H1 (cell line): Measurements from ENCODE around the gene IQSEC3. TPM values are rescaled to one million over a fixed set of nuclear protein-coding genes. Genes with fewer than 3 reads are reported as not detected.
A peak's percentile ranks its signal among the peaks of the same experiment; 100 is the strongest.

ENCODE experiments used
- CTCF ChIA-PET: fragments of 300-600 bp; sonication (Branson Sonifier 250); formaldehyde crosslinking; loops from one replicate; lab custom pipeline; 2021; ENCODE audit not compliant: partially characterized antibody; lab: Charles Lee
- POLR2A ChIA-PET: fragments of 300-600 bp; sonication (Branson Sonifier 250); formaldehyde crosslinking; loops from one replicate; lab custom pipeline; 2021; ENCODE audit warnings: inconsistent platforms; ENCODE audit not compliant: partially characterized antibody; lab: Charles Lee
- DNase-seq, 2 experiments: peaks; one replicate each; pipeline versions ENCODE4 v3.0.0 to v3.0.0-alpha.2; 2010 to 2022; ENCODE audit warnings: low spot score in 2 of 2, low read depth in 1 of 2, mixed read lengths in 1 of 2
- FAIRE-seq: peaks from 2 replicates; lab custom pipeline; 2011; peaks lifted over from hg19 to GRCh38; lab: Jason Lieb, UNC
- H2AFZ ChIP-seq: 2 replicates; pipeline ENCODE4 v1.8.1; 2012; ENCODE audit warnings: low read length, inconsistent platforms
- H2AK5ac ChIP-seq: 2 replicates; pipeline ENCODE4 v1.6.1; 2013; ENCODE audit warnings: low read depth, low read length
- H2BK120ac ChIP-seq: replicated peaks from 2 replicates; pipeline ENCODE3; 2013; ENCODE audit warnings: low read depth, low read length, inconsistent platforms
- H2BK12ac ChIP-seq: 2 replicates; pipeline ENCODE4 v1.6.1; 2013; ENCODE audit warnings: low read depth, low read length
- H2BK15ac ChIP-seq: 2 replicates; pipeline ENCODE4 v1.6.1; 2013; ENCODE audit warnings: low read length
- H2BK20ac ChIP-seq: 2 replicates; pipeline ENCODE4 v1.6.1; 2013; ENCODE audit warnings: low read length
- H2BK5ac ChIP-seq: 2 replicates; pipeline ENCODE4 v1.6.1; 2013; ENCODE audit warnings: low read depth, low read length
- H3K14ac ChIP-seq: 2 replicates; pipeline ENCODE4 v1.6.1; 2013; ENCODE audit warnings: inconsistent platforms; ENCODE audit not compliant: insufficient read length
- H3K18ac ChIP-seq: 2 replicates; pipeline ENCODE4 v1.6.1; 2013; ENCODE audit warnings: low read length; ENCODE audit errors: extremely low read depth
- H3K23ac ChIP-seq: 2 replicates; pipeline ENCODE4 v1.6.1; 2013; ENCODE audit warnings: inconsistent platforms; ENCODE audit not compliant: insufficient read length
- H3K23me2 ChIP-seq: 2 replicates; pipeline ENCODE4 v1.6.1; 2013; ENCODE audit warnings: low read depth, low read length
- H3K27ac ChIP-seq: 2 replicates; pipeline ENCODE4 v1.6.1; 2011; ENCODE audit warnings: low read depth, low read length, inconsistent platforms
- H3K27me3 ChIP-seq, 4 experiments: replicated peaks in 1 of 4; 1 replicate in 1 of 4; 2 replicates in 3 of 4; pipeline versions ENCODE4 v1.6.1 to v1.8.1; 2011 to 2013; ENCODE audit warnings: low read length in 3 of 4, mild to moderate bottlenecking in 3 of 4, inconsistent platforms in 2 of 4, mixed read lengths in 2 of 4, moderate library complexity in 1 of 4; ENCODE audit not compliant: control insufficient read depth in 3 of 4, insufficient read depth in 3 of 4; ENCODE audit errors: extremely low read depth in 1 of 4
- H3K36me3 ChIP-seq, 4 experiments: 2 replicates each; pipeline versions ENCODE4 v1.6.1 to v1.8.1; 2011 to 2013; ENCODE audit warnings: mild to moderate bottlenecking in 4 of 4, low read length in 3 of 4, moderate library complexity in 2 of 4, control low read depth in 1 of 4, inconsistent platforms in 1 of 4; ENCODE audit not compliant: insufficient read depth in 4 of 4, control insufficient read depth in 2 of 4
- H3K4ac ChIP-seq: replicated peaks from 2 replicates; pipeline ENCODE3; 2013; ENCODE audit warnings: low read length, low read depth, mixed read lengths, inconsistent platforms; ENCODE audit not compliant: insufficient read length
- H3K4me1 ChIP-seq, 4 experiments: replicated peaks in 1 of 4; 1 replicate in 1 of 4; 2 replicates in 3 of 4; pipeline versions ENCODE4 v1.6.1 to v1.8.1; 2011 to 2013; ENCODE audit warnings: low read length in 3 of 4, inconsistent platforms in 2 of 4, mixed read lengths in 1 of 4; ENCODE audit not compliant: insufficient read depth in 4 of 4, control insufficient read depth in 3 of 4
- H3K4me2 ChIP-seq, 2 experiments: 2 replicates each; pipeline versions ENCODE4 v1.6.1 to v1.8.1; 2011 to 2013; ENCODE audit warnings: low read depth in 2 of 2, low read length in 2 of 2, control low read depth in 1 of 2, inconsistent platforms in 1 of 2, mild to moderate bottlenecking in 1 of 2; ENCODE audit not compliant: insufficient read depth in 1 of 2
- H3K4me3 ChIP-seq, 4 experiments: fragments of 200-600, 300-600 bp in 1 of 4; sonication (generic), shearing (Covaris generic), sonication (Bioruptor Twin) in 1 of 4; 2 replicates each; pipeline versions ENCODE4 v1.5.1 to v1.8.1; 2011 to 2016; ENCODE audit warnings: low read length in 4 of 4, low read depth in 3 of 4, control low read depth in 2 of 4, inconsistent platforms in 2 of 4, mild to moderate bottlenecking in 2 of 4, mixed read lengths in 1 of 4, moderate library complexity in 1 of 4; ENCODE audit not compliant: insufficient read depth in 2 of 4; ENCODE audit errors: extremely low read depth in 1 of 4
- H3K56ac ChIP-seq: replicated peaks from 2 replicates; pipeline ENCODE3; 2013; ENCODE audit warnings: low read depth, mild to moderate bottlenecking, mixed read lengths, low read length, inconsistent platforms; ENCODE audit not compliant: insufficient read length
- H3K79me1 ChIP-seq: 2 replicates; pipeline ENCODE4 v1.6.1; 2013; ENCODE audit warnings: low read depth, low read length, control low read depth
- H3K79me2 ChIP-seq, 2 experiments: 2 replicates each; pipeline versions ENCODE4 v1.6.1 to v1.8.1; 2012 to 2013; ENCODE audit warnings: low read length in 2 of 2, mild to moderate bottlenecking in 2 of 2, inconsistent platforms in 1 of 2; ENCODE audit not compliant: insufficient read depth in 2 of 2, control insufficient read depth in 1 of 2
- H3K9ac ChIP-seq, 4 experiments: replicated peaks in 1 of 4; 1 replicate in 1 of 4; 2 replicates in 3 of 4; pipeline versions ENCODE4 v1.6.1 to v1.8.1; 2011 to 2013; ENCODE audit warnings: low read depth in 3 of 4, low read length in 3 of 4, control low read depth in 2 of 4, mild to moderate bottlenecking in 2 of 4, moderate library complexity in 2 of 4, inconsistent platforms in 1 of 4; ENCODE audit errors: extremely low read depth in 1 of 4
- H3K9me3 ChIP-seq, 2 experiments: 2 replicates each; pipeline versions ENCODE4 v1.6.1 to v1.8.1; 2012 to 2013; ENCODE audit warnings: mild to moderate bottlenecking in 2 of 2, moderate library complexity in 2 of 2, control low read depth in 1 of 2, inconsistent platforms in 1 of 2, low read depth in 1 of 2, low read length in 1 of 2, mixed read lengths in 1 of 2; ENCODE audit not compliant: insufficient read depth in 2 of 2
- H4K20me1 ChIP-seq, 2 experiments: replicated peaks in 1 of 2; 2 replicates each; pipeline versions ENCODE3 to v1.8.1; 2011 to 2013; ENCODE audit warnings: inconsistent platforms in 2 of 2, low read length in 2 of 2, mild to moderate bottlenecking in 1 of 2; ENCODE audit not compliant: insufficient read depth in 2 of 2, control insufficient read depth in 1 of 2
- H4K5ac ChIP-seq: 2 replicates; pipeline ENCODE4 v1.6.1; 2013; ENCODE audit warnings: low read length, low read depth, mixed read lengths, inconsistent platforms; ENCODE audit not compliant: insufficient read length
- H4K8ac ChIP-seq: 2 replicates; pipeline ENCODE4 v1.8.0; 2013; ENCODE audit warnings: mild to moderate bottlenecking, moderate library complexity, low read length, inconsistent platforms; ENCODE audit not compliant: insufficient read depth; ENCODE audit errors: extremely low read depth
- H4K91ac ChIP-seq: replicated peaks from 2 replicates; pipeline ENCODE3; 2013; ENCODE audit warnings: low read length, mixed read lengths, inconsistent platforms; ENCODE audit not compliant: insufficient read length
- BRCA1 ChIP-seq: IDR thresholded peaks from 2 replicates; pipeline ENCODE4 v1.6.1; 2012; ENCODE audit warnings: low read depth, low read length, improper control_type of control experiment
- FOSL1 ChIP-seq: IDR thresholded peaks from 2 replicates; pipeline ENCODE4 v1.6.1; 2011; ENCODE audit warnings: mild to moderate bottlenecking, low read depth, low read length, moderate library complexity; ENCODE audit not compliant: insufficient read depth
- SAP30 ChIP-seq: fragments of 300-600 bp; sonication (generic); IDR thresholded peaks from 2 replicates; pipeline ENCODE4 v1.7.1; 2012; ENCODE audit warnings: low read length, moderate library complexity, mild to moderate bottlenecking, inconsistent platforms; ENCODE audit not compliant: insufficient read depth, insufficient replicate concordance
- SP1 ChIP-seq: IDR thresholded peaks from 2 replicates; pipeline ENCODE4 v1.6.1; 2011; ENCODE audit warnings: low read depth, low read length
- ZNF274 ChIP-seq: IDR thresholded peaks from 2 replicates; pipeline ENCODE4 v1.7.0; 2012; ENCODE audit warnings: low read length, borderline replicate concordance; ENCODE audit errors: extremely low read depth
- WGBS, 2 experiments: shearing (Covaris generic) in 1 of 2; methylation state at CpG; one replicate each; pipeline versions ENCODE4 v1.1.6 to v1.1.7; 2013 to 2015; ENCODE audit warnings: low lambda C conversion rate in 2 of 2, mixed read lengths in 2 of 2, inconsistent platforms in 1 of 2, low coverage in 1 of 2, missing lambda C conversion rate in 1 of 2; ENCODE audit not compliant: insufficient replicate concordance in 2 of 2, insufficient coverage in 1 of 2, insufficient read length in 1 of 2; ENCODE audit errors: extremely low coverage in 1 of 2, missing lambda C conversion rate in 1 of 2; 5-methylcytosine and 5-hydroxymethylcytosine counted together
- polyA plus RNA-seq, 7 experiments: library from polyadenylated mRNA; depleted of rRNA in 3 of 7; stranded (reverse) in 5 of 7; unstranded in 2 of 7; fragments of >200 nt in 5 of 7; fragments of 200-250 nt in 2 of 7; gene quantifications; 1 replicate in 5 of 7; 2 replicates in 1 of 7; 4 replicates in 1 of 7; pipeline versions ENCODE4 v1.2.1 to v1.2.3, GENCODE V29; 2011 to 2013; ENCODE audit warnings: missing spikeins in 2 of 7, mixed read lengths in 2 of 7
- total RNA-seq: library from RNA; stranded (reverse); fragmentation: NEBNext Ultra II Directional; extraction: Animal tissue kit (Norgen Biotek cat#: 25700); gene quantifications from 2 replicates; pipeline ENCODE4 v1.2.1, GENCODE V29; 2021

Gene IQSEC3
- total and polyA plus RNA-seq, 2 of the 8 experiments (the other 6 are each of a cell fraction or from before 2014, with no cell fraction given), result 1.2 to 3.1 TPM

- H3K9me3 ChIP-seq, result no peaks in the 10 kb centered on the region
- H4K20me1 ChIP-seq, result no peaks in the 10 kb centered on the region
- no peaks in the 10 kb centered on the region for H3K23me2 ChIP-seq
- no peak for DNase-seq
- CTCF ChIA-PET, result interaction anchor here (1.2 to 5.6 kb wide), 9 partner anchors 8 to 102 kb away, joined by 4 to 36 read pairs (median 6); no protein-coding TSS in a partner anchor
- no peak overlapping the region for H3K4me3 ChIP-seq
- H3K23ac ChIP-seq, result no peak overlapping the region
- H3K14ac ChIP-seq, result no peak overlapping the region
- no peak overlapping the region for H2AFZ ChIP-seq
- peak overlapping the region; percentile 22; the same call in 1 of the 2 replicates for H4K8ac ChIP-seq
- H3K18ac ChIP-seq, result no peak overlapping the region
- WGBS, 2 experiments, result 93% methylated on average over 8 of the region's 8 CpGs; no CpG with 5 or more reads in 1 of the 2 experiments
- FAIRE-seq, result no peak
- H2BK12ac ChIP-seq, result no peak overlapping the region
- H3K4me1 ChIP-seq, result no peaks in the 10 kb centered on the region; a peak in 1 of 7 replicates
- no peaks in the 10 kb centered on the region for H3K27me3 ChIP-seq
- H3K79me1 ChIP-seq, result no peaks in the 10 kb centered on the region
- H3K27ac ChIP-seq, result no peak overlapping the region
- H2BK20ac ChIP-seq, result no peak overlapping the region
- H2BK120ac ChIP-seq, result no peak overlapping the region
- no peak overlapping the region for H4K5ac ChIP-seq
- H3K4me2 ChIP-seq, result no peak overlapping the region
- H2AK5ac ChIP-seq, result no peak overlapping the region
- 0 out of 2 replicates have a peak overlapping the region, but pooled peaks have one; percentile 12 for H2BK5ac ChIP-seq
- no peak overlapping the region for H3K4ac ChIP-seq
- no peaks in the 10 kb centered on the region for H3K79me2 ChIP-seq
- H3K9ac ChIP-seq, result no peak overlapping the region
- POLR2A ChIA-PET, result interaction anchor here (0.6 to 2.8 kb wide), 6 partner anchors 8 to 36 kb away, joined by 3 to 7 read pairs (median 4); no protein-coding TSS in a partner anchor
- no peaks in the 10 kb centered on the region for H3K36me3 ChIP-seq
- no peak overlapping the region for H2BK15ac ChIP-seq
- H3K56ac ChIP-seq, result no peak overlapping the region
- no peak overlapping the region for H4K91ac ChIP-seq
- TF ChIP-seq ZNF274 (no peak), FOSL1 (no peak), BRCA1 (no peak), SP1 (no peak), SAP30 (no peak)
These were observed 51.3 kb downstream of the IQSEC3 start for GRCh38 chr12:117816-118345.
